K562 (cell line): ENCODE measurements around the gene MPG. TPM values are rescaled to one million over a fixed set of nuclear protein-coding genes. Genes with fewer than 3 reads are reported as not detected.

Experiments
- CREM ChIP-seq: IDR thresholded peaks from 2 replicates; pipeline ENCODE4 v1.6.1; 2014; ENCODE audit warnings: antibody characterized with exemption, low read depth
- CTCF ChIP-seq, 3 experiments: IDR thresholded peaks in 2 of 3; conservative IDR thresholded peaks in 1 of 3; 2 replicates each; pipeline ENCODE4 v1.5.1; 2011 to 2012; ENCODE audit warnings: low read length in 3 of 3, mild to moderate bottlenecking in 3 of 3, control low read depth in 2 of 3, improper control_type of control experiment in 1 of 3, inconsistent platforms in 1 of 3, low read depth in 1 of 3, mixed read lengths in 1 of 3, moderate library complexity in 1 of 3; ENCODE audit not compliant: insufficient read depth in 2 of 3
- CUX1 ChIP-seq: fragments of 200-800 bp; sonication (Bioruptor generic); IDR thresholded peaks from 2 replicates; pipeline ENCODE4 v1.6.1; 2016; ENCODE audit warnings: missing genetic modification characterization, missing compliant biosample characterization
- ETV5 ChIP-seq: sonication (generic); formaldehyde crosslinking; IDR thresholded peaks from 2 replicates; pipeline ENCODE4 v1.4.0; 2020; ENCODE audit warnings: low read depth, mild to moderate bottlenecking, missing genetic modification reagents
- ETV6 ChIP-seq, 3 experiments: fragments of 150-350 bp in 1 of 3; sonication (generic) in 1 of 3; formaldehyde crosslinking in 1 of 3; IDR thresholded peaks; 2 replicates each; pipeline versions ENCODE4 v1.6.1 to v1.8.0; 2014 to 2022; ENCODE audit warnings: borderline replicate concordance in 2 of 3, low read depth in 2 of 3, antibody characterized with exemption in 1 of 3, low read length in 1 of 3, mild to moderate bottlenecking in 1 of 3, missing genetic modification reagents in 1 of 3
- ILF3 ChIP-seq: fragments of 450-650 bp; IDR thresholded peaks from 2 replicates; pipeline ENCODE4 v1.6.1; 2018; ENCODE audit warnings: antibody characterized with exemption, mild to moderate bottlenecking, moderate library complexity, borderline replicate concordance
- NFIC ChIP-seq: fragments of 450-650 bp; IDR thresholded peaks from 2 replicates; pipeline ENCODE4 v1.6.1; 2017; ENCODE audit warnings: mild to moderate bottlenecking, inconsistent platforms
- PYGO2 ChIP-seq: fragments of 450-650 bp; IDR thresholded peaks from 2 replicates; pipeline ENCODE4 v1.6.1; 2016; ENCODE audit warnings: mild to moderate bottlenecking, missing genetic modification characterization, moderate library complexity, missing compliant biosample characterization
- RAD21 ChIP-seq, 2 experiments: fragments of 250-450 bp in 1 of 2; fragments of 450-650 bp in 1 of 2; sonication (Bioruptor Pico) in 1 of 2; formaldehyde crosslinking in 1 of 2; IDR thresholded peaks in 1 of 2; conservative IDR thresholded peaks in 1 of 2; 2 replicates each; pipeline versions ENCODE4 v1.4.0 to v1.8.0; 2020 to 2022; ENCODE audit warnings: mild to moderate bottlenecking in 2 of 2, moderate library complexity in 1 of 2
- RB1 ChIP-seq: fragments of 450-650 bp; IDR thresholded peaks from 2 replicates; pipeline ENCODE4 v1.6.1; 2017; ENCODE audit warnings: low read depth, mild to moderate bottlenecking
- SMC3 ChIP-seq: conservative IDR thresholded peaks from 2 replicates; pipeline ENCODE4 v1.6.1; 2011; ENCODE audit warnings: low read depth, low read length, improper control_type of control experiment; ENCODE audit not compliant: insufficient read depth
- TSC22D4 ChIP-seq: fragments of 450-650 bp; IDR thresholded peaks from 2 replicates; pipeline ENCODE4 v1.6.1; 2016; ENCODE audit warnings: missing genetic modification characterization, missing biosample characterization, control low read depth
- XRCC5 ChIP-seq: fragments of 200-400 bp; formaldehyde crosslinking; IDR thresholded peaks from 2 replicates; pipeline ENCODE4 v1.6.1; 2017; ENCODE audit warnings: low read depth, mild to moderate bottlenecking, low read length
- ZNF584 ChIP-seq: fragments of 200-800 bp; sonication (Bioruptor generic); IDR thresholded peaks from 2 replicates; pipeline ENCODE4 v1.6.1; 2016; ENCODE audit warnings: low read depth, mild to moderate bottlenecking, missing genetic modification characterization, missing compliant biosample characterization
- ZSCAN29 ChIP-seq: fragments of 450-650 bp; IDR thresholded peaks from 2 replicates; pipeline ENCODE4 v1.6.1; 2017
- polyA plus RNA-seq, 8 experiments: library from polyadenylated mRNA; depleted of rRNA in 4 of 8; stranded (reverse) in 5 of 8; unstranded in 3 of 8; fragments of >200 nt; fragmentation: Nextera tagmentation in 2 of 8; fragmentation: Illumina TruSeq in 1 of 8; extraction: Ambion mirVana in 2 of 8; extraction: Trizol in 1 of 8; gene quantifications; 2 replicates each; pipeline versions ENCODE4 v1.2.1 to v1.2.3, GENCODE V29; 2011 to 2014; ENCODE audit warnings: inconsistent platforms in 1 of 8, missing spikeins in 1 of 8
- total RNA-seq, 7 experiments: library from RNA; depleted of rRNA in 6 of 7; stranded (reverse); fragments of >200 nt in 6 of 7; fragmentation: Illumina TruSeq in 2 of 7; extraction: Trizol in 2 of 7; gene quantifications; 2 replicates each; pipeline versions ENCODE4 v1.2.1 to v1.2.3, GENCODE V29; 2011 to 2021; ENCODE audit warnings: low replicate concordance in 1 of 7
- TF ChIP-seq, protein P1 (sequence below): sonication (generic); IDR thresholded peaks from 2 replicates; pipeline ENCODE4 v1.6.1; 2016

The MPG gene
- total and polyA plus RNA-seq, 9 of the 15 experiments (the other 6 are each of a cell fraction or from before 2014, with no cell fraction given) = 0.42 to 226 (median 36.2) TPM

DNA sequence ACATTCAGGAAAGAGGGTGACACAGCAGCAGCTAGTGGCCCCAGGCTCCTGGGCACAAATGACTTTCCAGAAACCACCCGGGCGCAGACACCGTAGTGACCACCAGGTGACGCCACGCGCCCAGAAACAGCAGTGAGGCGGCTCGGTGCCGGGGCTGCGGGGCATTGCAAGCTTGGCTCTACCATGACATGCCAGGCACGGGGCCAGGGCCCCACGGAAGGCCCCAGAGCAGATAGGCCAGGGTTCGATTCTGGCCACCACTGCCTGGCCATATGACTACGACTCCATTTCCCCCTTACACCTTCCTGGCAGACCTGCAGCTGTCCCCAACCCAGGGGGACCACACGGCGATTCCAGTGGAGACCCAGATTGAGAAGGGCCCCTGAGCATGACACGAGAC, 12.3 kb upstream of the MPG start (continued):
- no peak for TF ChIP-seq TSC22D4 (tag)
- TF ChIP-seq, protein P1, sequence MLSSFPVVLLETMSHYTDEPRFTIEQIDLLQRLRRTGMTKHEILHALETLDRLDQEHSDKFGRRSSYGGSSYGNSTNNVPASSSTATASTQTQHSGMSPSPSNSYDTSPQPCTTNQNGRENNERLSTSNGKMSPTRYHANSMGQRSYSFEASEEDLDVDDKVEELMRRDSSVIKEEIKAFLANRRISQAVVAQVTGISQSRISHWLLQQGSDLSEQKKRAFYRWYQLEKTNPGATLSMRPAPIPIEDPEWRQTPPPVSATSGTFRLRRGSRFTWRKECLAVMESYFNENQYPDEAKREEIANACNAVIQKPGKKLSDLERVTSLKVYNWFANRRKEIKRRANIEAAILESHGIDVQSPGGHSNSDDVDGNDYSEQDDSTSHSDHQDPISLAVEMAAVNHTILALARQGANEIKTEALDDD = no peak
- no peak for TF ChIP-seq ZSCAN29
- TF ChIP-seq RAD21 (CRISPR knock-in tag; conservative IDR thresholded peaks at IDR 0.05 in 1 of 2, IDR thresholded peaks at IDR 0.05 in 1 of 2) = peak; percentile 99
- no peak for TF ChIP-seq ZNF584 (CRISPR knock-in tag)
- TF ChIP-seq CUX1 (CRISPR knock-in tag) = no peak
- TF ChIP-seq XRCC5 = peak; percentile 83
- TF ChIP-seq ILF3 = no peak
- TF ChIP-seq SMC3 = peak; percentile 99
- peak; percentile 80 for TF ChIP-seq RB1
- TF ChIP-seq PYGO2 (tag) = no peak
- TF ChIP-seq NFIC = peak; percentile 39
- no peak; the same call in 1 of the 2 replicates for TF ChIP-seq ETV5
- no peak for TF ChIP-seq ETV6 (IDR thresholded peaks at IDR 0.05; ENCODE audit: borderline replicate concordance in 1 of 2, low read depth in 2 of 2, low read length in 1 of 2)
- TF ChIP-seq ETV6 (CRISPR knock-in tag; IDR thresholded peaks at IDR 0.05; ENCODE audit: borderline replicate concordance) = no peak
- 0 out of 2 replicates have a peak, but pooled peaks have one; percentile 45 for TF ChIP-seq CREM
- peak; percentile 97 to 98 (median 98) for TF ChIP-seq CTCF (IDR thresholded peaks at IDR 0.05 in 2 of 3, conservative IDR thresholded peaks at IDR 0.05 in 1 of 3; ENCODE audit: insufficient read depth in 2 of 3, low read depth in 1 of 3, low read length in 3 of 3)
